HL-60/S4 treated with phorbol 12-myristate 13-acetate at 8.2 ng/mL for 4 days and 3 days (cell line): ENCODE data around the gene GRM8.

Source experiments
- in situ Hi-C: fragments of 300-500 bp; cut with MboI; formaldehyde crosslinking; loops from 2 replicates; pipeline ENCODE4 v1.15.0; 2022; ENCODE audit warnings: low sequenced_read_pairs

The GRM8 gene

GRCh38 chr7:126460664-126461063 is 792.1 kb downstream of the GRM8 start:
- in situ Hi-C loops: no loop called here

- in situ Hi-C loops: no loop called here
Observed at GRCh38 chr7:126453104-126453503, 799.6 kb downstream of the GRM8 start.

GRCh38 chr7:126450269-126450671 is 802.5 kb downstream of the GRM8 start:
- in situ Hi-C loops: no loop called here

GRCh38 chr7:126449611-126450268 is 803.0 kb downstream of the GRM8 start:
- in situ Hi-C loops: no loop called here

- in situ Hi-C loops: no loop called here
Observed at GRCh38 chr7:126447984-126448383, 804.8 kb downstream of the GRM8 start.

- in situ Hi-C loops: no loop called here
Observed at GRCh38 chr7:126445991-126446390, 806.8 kb downstream of the GRM8 start.

- in situ Hi-C loops: no loop called here
Observed at GRCh38 chr7:126443951-126444350, 808.8 kb downstream of the GRM8 start.

GRCh38 chr7:126442908-126443307 is 809.8 kb downstream of the GRM8 start:
- in situ Hi-C loops: no loop called here

- in situ Hi-C loops: no loop called here
Observed at GRCh38 chr7:126441745-126442144, 811.0 kb downstream of the GRM8 start.

GRCh38 chr7:126440542-126440941 is 812.2 kb downstream of the GRM8 start:
- in situ Hi-C loops: no loop called here

- in situ Hi-C loops: no loop called here
Observed at GRCh38 chr7:126436213-126436868, 816.4 kb downstream of the GRM8 start.

GRCh38 chr7:126426652-126427051 is 826.1 kb downstream of the GRM8 start:
- in situ Hi-C loops: no loop called here

GRCh38 chr7:126424985-126425384 is 827.8 kb downstream of the GRM8 start:
- in situ Hi-C loops: no loop called here

GRCh38 chr7:126419047-126419446 is 833.7 kb downstream of the GRM8 start:
- in situ Hi-C loops: no loop called here

- in situ Hi-C loops: no loop called here
Observed at GRCh38 chr7:126411821-126412383, 840.8 kb downstream of the GRM8 start.

- in situ Hi-C loops: no loop called here
Observed at GRCh38 chr7:126411032-126411820, 841.5 kb downstream of the GRM8 start.

- in situ Hi-C loops: no loop called here
Observed at GRCh38 chr7:126403040-126403439, 849.7 kb downstream of the GRM8 start.

GRCh38 chr7:126401918-126402317 is 850.8 kb downstream of the GRM8 start:
- in situ Hi-C loops: no loop called here

- in situ Hi-C loops: no loop called here
Observed at GRCh38 chr7:126398851-126399529, 853.8 kb downstream of the GRM8 start.

GRCh38 chr7:126398285-126398684 is 854.5 kb downstream of the GRM8 start:
- in situ Hi-C loops: no loop called here

GRCh38 chr7:126394406-126394805 is 858.3 kb downstream of the GRM8 start:
- in situ Hi-C loops: no loop called here
